ACC112 (cell line): ENCODE measurements around the gene ARID3A.
A peak's percentile ranks its signal among the peaks of the same experiment; 100 is the strongest.

Experiments used
- H2AFZ ChIP-seq: fragments of 200-600 bp; sonication (generic); one replicate; pipeline ENCODE4 v1.6.0; 2017; ENCODE audit warnings: antibody characterized with exemption, low read length; ENCODE audit not compliant: unreplicated experiment
- H3K27ac ChIP-seq: fragments of 200-600 bp; sonication (generic); 2 replicates; pipeline ENCODE4 v1.5.1; 2014; ENCODE audit warnings: low read depth, mild to moderate bottlenecking, antibody characterized with exemption, low read length, moderate library complexity
- H3K27me3 ChIP-seq: fragments of 200-600 bp; sonication (generic); 2 replicates; pipeline ENCODE4 v1.6.1; 2014; ENCODE audit warnings: mild to moderate bottlenecking, antibody characterized with exemption, low read length, moderate library complexity, mixed read lengths; ENCODE audit not compliant: insufficient read depth
- H3K36me3 ChIP-seq: fragments of 200-600 bp; sonication (generic); 2 replicates; pipeline ENCODE4 v1.6.1; 2016; ENCODE audit warnings: mild to moderate bottlenecking, antibody characterized with exemption, low read length, moderate library complexity, mixed read lengths; ENCODE audit not compliant: insufficient read depth
- H3K4me1 ChIP-seq: fragments of 200-600 bp; sonication (generic); one replicate; pipeline ENCODE4 v1.6.1; 2016; ENCODE audit warnings: low read length, mixed read lengths; ENCODE audit not compliant: insufficient read depth, unreplicated experiment, control insufficient read depth
- H3K4me3 ChIP-seq: fragments of 200-600 bp; sonication (generic); 2 replicates; pipeline ENCODE4 v1.5.1; 2014; ENCODE audit warnings: mild to moderate bottlenecking, low read depth, low read length
- H3K79me2 ChIP-seq: fragments of 200-600 bp; sonication (generic); one replicate; pipeline ENCODE4 v1.6.0; 2016; ENCODE audit warnings: low read length; ENCODE audit not compliant: control insufficient read depth, unreplicated experiment, insufficient read depth

ARID3A gene

DNA sequence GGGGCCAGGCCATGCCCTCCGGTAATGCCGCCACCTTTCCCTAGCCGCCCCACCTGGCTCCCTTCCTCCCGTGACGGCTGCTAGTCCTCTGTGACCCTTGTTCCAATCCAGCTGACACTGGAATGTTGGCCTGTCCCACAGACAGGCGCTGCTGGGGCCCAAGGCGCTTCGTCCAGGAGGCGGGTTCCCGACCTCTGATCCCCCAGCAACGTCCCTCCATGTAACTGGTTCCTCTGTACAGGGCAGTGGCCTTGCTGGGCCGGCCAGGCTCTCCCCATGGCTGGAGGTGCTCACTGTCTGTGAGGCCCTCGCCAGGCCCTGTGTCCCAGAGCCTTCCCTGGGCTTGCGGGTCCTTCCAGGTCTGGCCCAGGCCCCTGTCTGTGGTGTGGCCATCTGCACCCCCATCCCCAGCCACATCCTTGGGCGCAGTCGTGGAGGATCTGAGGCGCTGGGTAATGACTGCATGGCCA, 67.6 kb downstream of the ARID3A start:
- Histone ChIP-seq H2AFZ (no peak overlapping the region), H3K79me2 (no peaks in the 10 kb centered on the region), H3K27me3 (0 out of 2 replicates have a peak, but pooled peaks cover 1% of the 10 kb centered on the region), H3K4me1 (peaks cover 5% of the 10 kb centered on the region), H3K36me3 (peaks cover 16% of the 10 kb centered on the region; the same call in 1 of the 2 replicates), H3K4me3 (no peak overlapping the region), H3K27ac (no peak overlapping the region)

DNA sequence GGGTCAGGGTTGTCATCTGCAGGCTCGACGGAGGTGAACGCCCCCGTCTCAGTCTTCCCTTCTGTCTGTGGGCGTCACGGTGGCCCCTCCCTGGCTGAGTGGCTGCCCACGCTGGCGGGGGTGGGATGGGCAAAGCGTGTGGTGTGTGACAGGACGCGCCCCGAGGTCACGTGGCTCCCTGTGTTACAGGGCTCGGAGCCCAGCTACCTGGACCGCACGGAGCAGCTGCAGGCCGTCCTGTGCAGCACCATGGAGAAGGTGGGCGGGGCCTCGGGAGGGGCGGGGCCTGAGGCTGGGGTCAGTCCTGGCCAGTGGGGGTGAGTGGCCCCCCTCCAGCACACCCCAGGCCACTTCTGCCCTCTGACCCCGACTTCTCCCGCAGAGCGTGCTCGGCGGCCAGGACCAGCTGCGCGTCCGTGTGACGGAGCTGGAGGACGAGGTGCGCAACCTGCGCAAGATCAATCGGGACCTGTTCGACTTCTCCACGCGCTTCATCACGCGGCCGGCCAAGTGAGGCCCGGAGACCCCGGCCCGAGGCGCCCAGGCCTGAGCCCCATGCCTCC, 68.1 kb downstream of the ARID3A start:
- H3K27ac ChIP-seq = no peak overlapping the region
- H2AFZ ChIP-seq = no peak overlapping the region
- 0 out of 2 replicates have a peak, but pooled peaks cover 3% of the 10 kb centered on the region for H3K27me3 ChIP-seq
- no peak overlapping the region for H3K4me3 ChIP-seq
- H3K79me2 ChIP-seq = no peaks in the 10 kb centered on the region
- peaks cover 5% of the 10 kb centered on the region for H3K4me1 ChIP-seq
- peaks cover 16% of the 10 kb centered on the region; the same call in 1 of the 2 replicates for H3K36me3 ChIP-seq

DNA sequence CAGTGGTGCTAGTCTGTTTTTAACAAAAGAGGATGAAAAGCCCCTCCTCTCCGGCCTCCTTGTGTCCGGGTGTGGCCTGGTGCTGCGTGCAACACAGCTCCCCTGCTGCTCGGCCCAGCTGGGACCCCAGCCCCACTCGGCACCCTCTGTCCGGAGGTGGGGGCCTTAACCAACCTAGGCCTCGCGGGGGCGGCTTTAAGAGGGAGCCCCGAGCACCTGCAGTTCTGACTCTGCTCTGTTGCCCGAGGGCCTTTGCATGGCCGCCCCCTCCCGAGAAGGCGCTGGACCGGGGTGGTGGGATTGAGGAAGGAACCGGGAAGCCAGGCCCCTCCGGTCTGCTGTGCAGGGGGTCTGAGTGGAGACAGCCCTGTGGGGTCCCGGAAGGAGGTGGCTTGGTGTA, 68.7 kb downstream of the ARID3A start:
- Histone ChIP-seq H3K36me3 (peaks cover 16% of the 10 kb centered on the region; the same call in 1 of the 2 replicates), H3K4me3 (no peak overlapping the region), H3K79me2 (no peaks in the 10 kb centered on the region), H3K27me3 (peaks cover 7% of the 10 kb centered on the region), H3K27ac (no peak overlapping the region), H2AFZ (no peak overlapping the region), H3K4me1 (peaks cover 5% of the 10 kb centered on the region)

DNA sequence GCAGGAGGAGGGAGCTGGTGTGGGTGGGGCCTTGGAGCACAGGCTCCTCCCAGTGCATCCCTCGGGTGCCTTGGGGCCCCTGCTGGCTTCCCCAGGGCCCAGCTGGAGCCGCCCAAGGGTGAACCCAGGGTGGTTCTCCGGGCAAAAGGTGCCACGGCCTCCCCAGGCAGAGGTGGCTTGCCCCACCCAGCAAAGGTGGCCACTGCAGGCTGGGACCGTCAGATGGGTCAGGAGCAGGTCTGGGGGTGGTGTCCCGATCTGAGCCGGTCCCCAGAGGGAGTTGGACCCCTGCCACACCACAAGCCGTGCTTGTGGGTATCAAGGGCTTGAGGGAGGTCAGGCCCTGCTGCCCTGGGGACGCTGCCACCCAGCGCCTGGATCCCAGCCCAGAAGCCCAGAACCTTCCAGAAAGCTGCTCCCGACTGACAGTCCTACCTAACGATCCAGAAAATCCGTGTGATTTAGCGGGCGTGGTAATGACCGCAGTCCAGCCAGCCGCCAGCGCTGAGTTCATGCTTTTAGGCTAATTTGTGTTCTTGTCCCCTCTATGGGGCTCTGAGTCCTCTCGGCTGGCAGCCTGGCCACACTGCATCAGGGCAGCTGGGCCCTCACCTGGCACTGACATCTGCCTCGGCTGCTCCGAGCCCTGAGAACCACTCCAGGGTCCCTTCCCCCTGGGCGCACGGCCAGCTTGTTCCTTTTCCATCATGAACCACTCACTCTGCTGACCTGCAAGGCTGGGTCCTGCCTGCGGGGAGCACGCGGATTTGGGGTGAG, 69.4 kb downstream of the ARID3A start:
- no peak overlapping the region for H3K27ac ChIP-seq
- no peak overlapping the region for H2AFZ ChIP-seq
- H3K79me2 ChIP-seq = no peaks in the 10 kb centered on the region
- peaks cover 8% of the 10 kb centered on the region for H3K27me3 ChIP-seq
- peaks cover 5% of the 10 kb centered on the region for H3K4me1 ChIP-seq
- peaks cover 16% of the 10 kb centered on the region; the same call in 1 of the 2 replicates for H3K36me3 ChIP-seq
- no peak overlapping the region for H3K4me3 ChIP-seq

DNA sequence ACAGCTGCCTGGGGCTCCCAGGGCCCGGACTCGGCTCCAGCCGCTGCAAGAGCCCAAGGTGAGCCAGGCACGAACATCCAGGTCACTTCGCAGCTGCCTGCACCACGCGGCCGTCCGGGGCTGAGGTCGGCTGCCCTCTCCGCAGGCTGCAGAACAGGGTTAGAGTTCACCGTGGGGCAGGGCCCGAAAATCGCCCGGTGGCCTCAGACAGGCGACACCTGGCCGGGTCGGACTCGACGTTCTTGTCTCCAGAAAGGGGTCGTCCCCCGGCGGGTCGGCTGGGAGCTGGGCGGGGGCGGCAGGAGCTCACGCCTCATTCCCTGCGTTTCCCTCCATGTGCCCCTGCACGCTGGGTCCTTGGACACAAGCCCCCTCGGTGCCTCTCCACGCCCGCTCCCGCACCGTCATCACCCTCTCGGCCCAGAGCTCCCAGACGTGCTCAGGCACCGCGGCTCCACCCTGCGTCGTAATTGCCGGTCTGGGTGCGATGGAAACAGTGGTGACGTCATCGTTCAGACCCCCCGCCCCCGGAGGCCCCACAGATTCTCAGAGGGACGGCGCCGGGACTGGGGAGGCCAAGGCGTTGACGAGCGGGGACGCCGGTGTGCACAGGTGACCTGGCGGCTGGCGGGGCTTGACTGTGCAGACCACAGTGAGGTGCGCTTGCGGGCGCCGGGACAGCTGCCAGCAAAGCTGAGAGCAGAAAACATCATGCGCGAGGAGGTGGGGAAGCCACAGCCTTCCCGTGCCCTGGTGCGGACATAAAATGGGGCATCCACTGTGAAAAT, 70.4 kb downstream of the ARID3A start:
- peaks cover 5% of the 10 kb centered on the region for H3K4me1 ChIP-seq
- no peak overlapping the region for H3K27ac ChIP-seq
- peaks cover 15% of the 10 kb centered on the region for H3K27me3 ChIP-seq
- H3K4me3 ChIP-seq = peak overlapping the region; percentile 9; the same call in 1 of the 2 replicates
- H3K36me3 ChIP-seq = peaks cover 7% of the 10 kb centered on the region; the same call in 1 of the 2 replicates
- no peak overlapping the region for H2AFZ ChIP-seq
- H3K79me2 ChIP-seq = no peaks in the 10 kb centered on the region

DNA sequence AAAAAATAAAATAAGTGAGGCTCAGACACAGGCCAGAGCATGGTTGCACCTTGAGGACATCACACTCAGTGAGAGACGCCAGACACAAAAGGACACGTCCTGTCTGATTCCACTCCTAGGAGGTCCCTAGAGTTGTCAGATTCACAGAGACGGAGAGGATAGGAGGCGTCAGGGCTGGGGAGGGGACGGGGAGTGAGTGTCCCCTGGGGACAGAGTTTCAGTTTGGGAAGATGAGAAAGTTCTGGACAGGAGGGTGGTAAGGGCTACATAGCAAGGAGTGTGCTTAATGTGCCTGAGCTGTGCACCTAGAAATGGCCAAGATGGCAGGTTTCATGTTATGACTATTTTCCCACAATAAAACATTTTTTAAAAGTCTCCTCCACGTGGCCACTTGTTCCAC, 72.2 kb downstream of the ARID3A start:
- no peaks in the 10 kb centered on the region for H3K79me2 ChIP-seq
- peaks cover 7% of the 10 kb centered on the region for H3K4me1 ChIP-seq
- no peak overlapping the region for H3K4me3 ChIP-seq
- no peak overlapping the region for H2AFZ ChIP-seq
- peaks cover 18% of the 10 kb centered on the region for H3K27me3 ChIP-seq
- no peak overlapping the region for H3K27ac ChIP-seq
- no peaks in the 10 kb centered on the region for H3K36me3 ChIP-seq

DNA sequence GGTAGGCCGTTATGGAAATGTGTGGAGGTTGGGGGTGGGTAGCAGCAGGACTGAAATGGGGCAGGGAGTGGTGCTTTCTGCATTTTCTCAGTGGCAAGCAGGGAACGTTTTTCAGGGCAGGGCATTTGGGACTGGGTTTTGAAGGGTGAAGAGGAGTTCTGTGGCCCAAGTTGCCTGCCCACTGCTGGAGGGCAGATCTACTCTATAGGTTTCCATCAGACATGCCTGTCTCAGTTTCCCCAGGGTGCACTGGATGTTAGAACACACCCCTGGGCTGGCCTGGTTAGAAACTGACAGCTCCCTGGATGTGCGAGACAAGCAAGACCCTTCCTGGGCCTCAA, 73.5 kb downstream of the ARID3A start:
- H3K27ac ChIP-seq = no peak overlapping the region
- H2AFZ ChIP-seq = no peak overlapping the region
- H3K4me1 ChIP-seq = peaks cover 7% of the 10 kb centered on the region
- H3K27me3 ChIP-seq = peaks cover 18% of the 10 kb centered on the region
- no peaks in the 10 kb centered on the region for H3K79me2 ChIP-seq
- no peaks in the 10 kb centered on the region for H3K36me3 ChIP-seq
- no peak overlapping the region for H3K4me3 ChIP-seq

DNA sequence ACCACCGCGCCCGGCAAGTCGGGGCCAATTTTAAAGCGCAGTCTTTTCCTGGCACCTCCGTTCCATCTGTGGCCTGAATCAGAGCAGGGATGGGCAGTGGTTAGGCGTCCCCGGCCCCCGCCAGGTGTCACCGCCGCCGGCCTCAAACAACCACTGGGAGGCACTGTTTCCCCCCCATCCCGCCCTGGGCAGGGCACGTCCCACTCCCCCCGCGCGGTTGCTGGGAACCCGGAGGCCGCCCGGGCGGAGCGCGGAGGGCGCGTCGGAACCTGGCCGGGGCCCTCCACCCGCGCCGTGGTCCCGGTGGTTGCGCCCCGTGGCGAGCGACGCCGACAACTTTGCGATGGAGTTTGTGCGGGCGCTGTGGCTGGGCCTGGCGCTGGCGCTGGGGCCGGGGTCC, 74.3 kb downstream of the ARID3A start, which contains the start of gene GRIN3B:
Gene GRIN3B (plus strand): TSS at position 325 of the 400 bp plus-strand sequence. CDS start 19 bp downstream, at position 344.
- H3K27ac ChIP-seq = no peak within 1 kb of the TSS
- H3K4me3 ChIP-seq = peak within 1 kb of the TSS; percentile 12; the same call in 1 of the 2 replicates
- H2AFZ ChIP-seq = no peak within 1 kb of the TSS
- peaks cover 18% of the 10 kb centered on the region for H3K27me3 ChIP-seq
- peaks cover 7% of the 10 kb centered on the region for H3K4me1 ChIP-seq
- H3K79me2 ChIP-seq = no peaks in the 10 kb centered on the region
- H3K36me3 ChIP-seq = no peaks in the 10 kb centered on the region

DNA sequence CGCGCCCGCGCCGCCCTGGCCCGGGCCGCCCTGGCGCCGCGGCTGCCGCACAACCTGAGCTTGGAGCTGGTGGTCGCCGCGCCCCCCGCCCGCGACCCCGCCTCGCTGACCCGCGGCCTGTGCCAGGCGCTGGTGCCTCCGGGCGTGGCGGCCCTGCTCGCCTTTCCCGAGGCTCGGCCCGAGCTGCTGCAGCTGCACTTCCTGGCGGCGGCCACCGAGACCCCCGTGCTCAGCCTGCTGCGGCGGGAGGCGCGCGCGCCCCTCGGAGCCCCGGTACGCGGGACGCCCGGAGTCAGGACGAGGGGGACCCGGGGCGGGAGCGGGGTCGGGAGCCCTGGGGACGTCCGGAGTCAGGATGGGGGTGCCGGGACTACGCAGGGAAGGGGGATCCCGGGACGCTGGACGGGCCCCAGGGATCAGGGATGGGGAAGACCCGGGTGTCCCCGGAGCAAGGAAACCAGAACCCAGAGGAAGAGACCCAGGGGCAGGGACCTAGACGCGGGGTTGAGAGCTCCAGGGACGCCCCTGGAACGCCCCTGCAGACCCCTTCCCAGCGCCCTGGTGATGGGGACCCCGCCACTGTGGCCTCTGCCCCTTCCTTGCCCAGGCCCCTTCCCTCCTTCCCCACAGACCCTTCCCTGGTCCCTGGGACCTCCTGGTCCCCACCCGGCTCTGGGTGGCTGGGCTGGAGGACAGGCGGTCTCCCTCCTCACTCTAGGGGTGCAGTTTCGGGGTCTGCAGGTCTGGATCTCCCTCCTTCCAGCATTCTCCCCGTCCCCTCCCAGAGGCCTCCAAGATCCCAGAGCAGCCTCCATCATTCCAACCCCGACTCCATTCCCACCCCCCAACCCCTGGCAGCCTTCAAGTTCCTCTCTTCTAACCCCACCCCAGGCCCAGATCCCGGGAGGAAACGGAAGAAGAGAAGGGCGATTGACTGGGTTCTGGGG, 75.0 kb downstream of the ARID3A start:
- H3K27ac ChIP-seq = no peak overlapping the region
- H3K4me1 ChIP-seq = peaks cover 7% of the 10 kb centered on the region
- peaks cover 18% of the 10 kb centered on the region for H3K27me3 ChIP-seq
- H3K4me3 ChIP-seq = peak overlapping the region; percentile 12; the same call in 1 of the 2 replicates
- no peaks in the 10 kb centered on the region for H3K79me2 ChIP-seq
- H3K36me3 ChIP-seq = no peaks in the 10 kb centered on the region
- H2AFZ ChIP-seq = no peak overlapping the region
